ENCODE results near the gene CPVL.

CPVL gene

DNA sequence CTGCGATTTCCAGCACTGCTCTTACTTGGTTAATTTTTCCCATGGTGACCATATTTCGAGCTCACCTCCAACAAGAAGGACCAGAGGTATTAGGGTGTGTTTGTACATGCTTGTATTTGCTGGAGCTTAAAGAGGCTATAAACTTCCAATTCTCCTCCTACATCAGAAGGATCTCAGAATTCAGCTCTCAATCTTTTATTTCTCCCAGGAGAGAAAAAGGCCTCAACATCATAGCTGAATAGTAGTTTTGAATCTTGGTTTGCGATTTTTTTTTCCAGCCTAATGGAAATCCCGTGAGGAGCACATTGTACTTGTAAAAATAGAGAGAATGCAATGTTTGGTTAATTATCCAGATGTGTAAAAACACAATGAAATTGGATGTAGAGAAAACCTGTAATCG lies 69.7 kb downstream of the CPVL start:
- DNase-seq (ENCODE audit: low read depth in 1 of 2, low spot score in 1 of 2), result no peak
- in situ Hi-C loops (cut with HindIII; ENCODE audit: low pct_unique_long_range_greater_than_20kb, low sequenced_read_pairs), result no loop called here
- TF ChIP-seq JUND (IDR thresholded peaks at IDR 0.05; ENCODE audit: low read depth), result no peak

DNA sequence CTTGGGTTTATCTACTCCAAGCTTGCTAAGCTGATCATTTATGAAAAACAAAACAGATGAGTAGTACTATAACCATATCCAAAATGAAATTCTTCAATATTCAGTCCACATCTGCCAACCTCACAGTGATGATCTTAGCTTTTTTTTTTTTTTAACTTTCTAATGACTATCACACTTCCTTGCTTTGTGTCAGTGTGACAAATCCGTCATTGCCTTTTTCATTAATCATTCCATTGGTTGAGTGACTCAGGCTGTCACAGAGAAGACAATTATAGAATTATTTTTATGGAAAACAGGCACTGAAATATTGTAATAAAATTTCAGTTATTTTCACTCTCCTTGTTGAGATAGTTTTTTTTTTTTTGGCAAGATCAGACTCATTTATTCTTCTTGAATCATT lies 70.7 kb downstream of the CPVL start:
- no peak for TF ChIP-seq JUND (IDR thresholded peaks at IDR 0.05; ENCODE audit: low read depth)
- in situ Hi-C loops (cut with HindIII; ENCODE audit: low pct_unique_long_range_greater_than_20kb, low sequenced_read_pairs), result no loop called here
- no peak for DNase-seq (ENCODE audit: low read depth in 1 of 2, low spot score in 1 of 2)

DNA sequence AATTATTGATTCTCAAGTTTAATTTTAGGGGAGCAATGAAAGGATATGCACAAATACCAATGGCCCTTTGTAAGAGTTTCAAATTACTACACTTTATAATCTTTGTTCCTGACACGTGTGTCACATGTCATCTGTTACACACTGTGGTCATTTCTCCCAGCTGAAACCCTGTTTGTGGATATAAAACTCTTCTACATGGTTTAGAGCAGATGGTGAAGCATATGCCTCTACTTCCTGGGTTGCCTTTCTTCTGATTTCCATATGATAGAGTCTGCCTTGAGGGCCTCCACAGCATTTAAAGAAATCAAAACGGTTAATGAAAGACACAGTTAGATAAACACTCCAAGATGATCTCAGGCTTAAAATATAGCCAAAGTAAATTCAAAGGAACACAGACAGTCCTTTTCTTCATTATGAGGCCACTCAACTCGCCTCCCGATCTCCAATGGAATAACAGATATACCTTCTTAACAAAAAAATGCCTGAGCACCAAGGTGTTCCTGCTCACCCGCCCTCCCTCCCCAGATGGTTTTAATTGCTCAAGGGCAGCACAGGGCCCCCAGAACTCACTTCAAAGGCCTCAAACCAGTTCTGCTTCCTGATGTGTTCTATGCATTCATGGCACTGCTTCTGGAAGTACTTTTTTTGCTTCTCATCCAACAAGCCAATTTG lies 75.0 kb downstream of the CPVL start:
- in situ Hi-C loops (cut with HindIII; ENCODE audit: low pct_unique_long_range_greater_than_20kb, low sequenced_read_pairs), result no loop called here
- no peak for DNase-seq (ENCODE audit: low read depth in 1 of 2, low spot score in 1 of 2)
- TF ChIP-seq JUND (IDR thresholded peaks at IDR 0.05; ENCODE audit: low read depth), result no peak

GRCh38 chr7:29066641-29067040 lies 79.7 kb downstream of the CPVL start:
- in situ Hi-C loops (cut with HindIII; ENCODE audit: low pct_unique_long_range_greater_than_20kb, low sequenced_read_pairs), result no loop called here
- no peak for TF ChIP-seq JUND (IDR thresholded peaks at IDR 0.05; ENCODE audit: low read depth)
- DNase-seq (ENCODE audit: low read depth in 1 of 2, low spot score in 1 of 2), result no peak

- in situ Hi-C loops (cut with HindIII; ENCODE audit: low pct_unique_long_range_greater_than_20kb, low sequenced_read_pairs), result no loop called here
- TF ChIP-seq JUND (IDR thresholded peaks at IDR 0.05; ENCODE audit: low read depth), result no peak
- DNase-seq (ENCODE audit: low read depth in 1 of 2, low spot score in 1 of 2), result no peak
Observed at GRCh38 chr7:29065181-29065857, 81.0 kb downstream of the CPVL start.

- TF ChIP-seq JUND (IDR thresholded peaks at IDR 0.05; ENCODE audit: low read depth), result no peak
- in situ Hi-C loops (cut with HindIII; ENCODE audit: low pct_unique_long_range_greater_than_20kb, low sequenced_read_pairs), result no loop called here
- DNase-seq (ENCODE audit: low read depth in 1 of 2, low spot score in 1 of 2), result no peak
Observed at GRCh38 chr7:29063872-29064271, 82.5 kb downstream of the CPVL start.

GRCh38 chr7:29063236-29063635 lies 83.1 kb downstream of the CPVL start:
- no peak for DNase-seq (ENCODE audit: low read depth in 1 of 2, low spot score in 1 of 2)
- no peak for TF ChIP-seq JUND (IDR thresholded peaks at IDR 0.05; ENCODE audit: low read depth)
- in situ Hi-C loops (cut with HindIII; ENCODE audit: low pct_unique_long_range_greater_than_20kb, low sequenced_read_pairs), result no loop called here

DNA sequence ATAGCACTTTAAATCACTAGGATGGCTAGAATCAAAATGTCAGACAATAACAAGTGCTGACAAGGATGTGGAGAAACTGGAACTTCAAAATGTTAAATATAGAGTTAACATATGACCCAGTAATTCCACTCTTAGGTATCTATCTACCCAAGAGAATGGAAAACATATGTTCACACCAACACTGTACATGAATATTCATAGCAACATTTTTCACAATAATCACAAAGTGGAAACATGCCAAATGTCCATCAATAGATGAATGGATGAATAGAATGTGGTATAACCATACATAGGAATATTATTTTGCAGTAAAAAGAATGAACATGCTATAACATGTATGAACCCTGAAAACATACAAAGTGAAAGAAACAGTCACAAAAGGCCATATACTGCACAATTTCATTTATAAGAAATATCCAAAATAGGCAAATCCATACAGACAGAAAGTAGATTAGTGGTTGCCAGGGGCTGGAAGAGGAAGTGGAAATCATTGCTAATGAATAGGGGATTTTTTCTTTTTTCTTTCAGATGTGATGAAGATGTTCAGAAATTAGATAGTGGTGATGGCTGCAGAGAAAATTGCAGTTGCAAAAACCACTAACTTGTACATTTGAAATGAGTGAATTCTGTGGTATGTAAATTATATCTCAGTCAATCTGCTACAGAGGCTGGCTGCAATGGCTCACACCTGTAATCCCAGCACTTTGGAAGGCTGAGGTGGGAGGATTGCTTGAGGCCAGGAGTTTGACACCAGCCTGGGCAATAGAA lies 93.0 kb downstream of the CPVL start:
- DNase-seq (ENCODE audit: low read depth in 1 of 2, low spot score in 1 of 2), result no peak
- no peak for TF ChIP-seq JUND (IDR thresholded peaks at IDR 0.05; ENCODE audit: low read depth)
- in situ Hi-C loops (cut with HindIII; ENCODE audit: low pct_unique_long_range_greater_than_20kb, low sequenced_read_pairs), result no loop called here

DNA sequence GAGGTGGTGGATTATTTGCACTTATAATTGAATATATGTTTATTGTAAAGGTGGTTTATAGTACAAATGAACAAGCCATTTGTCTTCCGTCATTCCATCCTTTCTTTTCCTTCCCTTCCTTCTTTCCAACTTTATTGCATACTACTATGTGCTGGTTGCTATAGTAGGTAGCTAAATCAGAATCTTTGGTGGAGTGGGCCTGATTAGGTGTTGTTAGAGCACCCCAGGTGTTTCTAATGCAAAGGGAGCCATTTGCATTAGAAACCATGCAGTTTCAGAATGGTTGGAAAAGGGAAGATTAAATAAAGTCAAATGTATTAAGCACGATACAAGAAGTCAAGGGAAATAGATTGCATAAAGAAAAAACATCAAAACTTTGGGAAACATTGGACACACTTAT lies 99.4 kb downstream of the CPVL start:
- no peak for DNase-seq (ENCODE audit: low read depth in 1 of 2, low spot score in 1 of 2)
- in situ Hi-C loops (cut with HindIII; ENCODE audit: low pct_unique_long_range_greater_than_20kb, low sequenced_read_pairs), result no loop called here
- no peak for TF ChIP-seq JUND (IDR thresholded peaks at IDR 0.05; ENCODE audit: low read depth)

- no peak for TF ChIP-seq JUND (IDR thresholded peaks at IDR 0.05; ENCODE audit: low read depth)
- in situ Hi-C loops (cut with HindIII; ENCODE audit: low pct_unique_long_range_greater_than_20kb, low sequenced_read_pairs), result no loop called here
- no peak for DNase-seq (ENCODE audit: low read depth in 1 of 2, low spot score in 1 of 2)
Observed at GRCh38 chr7:29045258-29046086, 100.9 kb downstream of the CPVL start.

DNA sequence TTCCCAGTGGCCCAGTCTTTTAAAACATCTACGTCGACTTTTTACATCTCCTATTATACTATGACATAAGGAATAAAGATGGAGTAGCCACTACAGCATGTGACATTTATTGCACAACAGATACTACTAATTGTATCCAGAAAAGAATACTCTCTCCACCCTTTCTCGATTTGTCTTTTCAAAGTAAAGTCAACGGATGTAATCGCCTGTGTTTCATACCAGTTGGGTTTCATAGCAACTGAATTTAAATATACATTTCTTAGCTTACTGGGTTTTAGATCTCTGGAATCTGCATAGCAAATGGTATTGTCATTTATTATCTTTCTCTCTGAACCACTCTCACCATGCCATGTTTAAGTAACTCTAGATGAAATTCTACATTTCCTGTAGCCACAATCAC lies 101.8 kb downstream of the CPVL start:
- in situ Hi-C loops (cut with HindIII; ENCODE audit: low pct_unique_long_range_greater_than_20kb, low sequenced_read_pairs), result no loop called here
- DNase-seq (ENCODE audit: low read depth in 1 of 2, low spot score in 1 of 2), result no peak
- no peak for TF ChIP-seq JUND (IDR thresholded peaks at IDR 0.05; ENCODE audit: low read depth)

- DNase-seq (ENCODE audit: low read depth in 1 of 2, low spot score in 1 of 2), result no peak
- in situ Hi-C loops (cut with HindIII; ENCODE audit: low pct_unique_long_range_greater_than_20kb, low sequenced_read_pairs), result no loop called here
- TF ChIP-seq JUND (IDR thresholded peaks at IDR 0.05; ENCODE audit: low read depth), result no peak
Observed at GRCh38 chr7:29043576-29043975, 102.8 kb downstream of the CPVL start.
